22Rv1 (cell line): ENCODE measurements around the gene CCDC93.

Source experiments
- H3K27ac ChIP-seq: fragments of 450-650 bp; 2 replicates; pipeline ENCODE4 v1.5.1; 2017
- CTCF ChIP-seq: fragments of 450-650 bp; IDR thresholded peaks from 2 replicates; pipeline ENCODE4 v1.5.1; 2017; ENCODE audit warnings: mild to moderate bottlenecking
- ZFX ChIP-seq: fragments of 450-650 bp; IDR thresholded peaks from 2 replicates; pipeline ENCODE4 v1.6.1; 2017; ENCODE audit warnings: antibody characterized with exemption, borderline replicate concordance

CCDC93 gene

GRCh38 chr2:118046634-118047210, 32.9 kb upstream of the CCDC93 start:
- H3K27ac ChIP-seq: no peak overlapping the region
- TF ChIP-seq CTCF (peak; percentile 53), ZFX (no peak)

- TF ChIP-seq ZFX (no peak), CTCF (no peak)
- H3K27ac ChIP-seq: no peak overlapping the region
Measured at GRCh38 chr2:118045286-118045685, 31.4 kb upstream of the CCDC93 start.

DNA sequence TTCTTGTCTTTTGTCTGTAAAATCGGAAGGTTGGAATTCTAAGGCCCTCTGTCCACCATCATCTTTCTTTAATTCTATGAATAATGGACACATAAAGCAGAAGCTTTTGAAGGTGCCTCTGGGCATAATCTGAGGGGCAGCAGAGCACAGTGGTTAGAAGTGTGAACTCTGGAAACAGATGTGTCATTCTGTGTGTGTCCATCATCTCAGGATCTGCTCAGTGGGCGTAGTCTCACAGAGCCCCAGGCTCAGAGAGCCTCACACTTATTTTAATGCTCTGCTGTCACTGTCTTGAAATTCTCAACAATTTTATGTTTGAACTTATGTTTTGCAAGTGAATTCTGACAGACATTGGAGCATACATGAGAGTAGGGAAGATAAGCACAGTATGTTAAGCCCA, 31.0 kb upstream of the CCDC93 start:
- no peak for TF ChIP-seq ZFX
- TF ChIP-seq CTCF: no peak

GRCh38 chr2:118044103-118044716, 30.3 kb upstream of the CCDC93 start:
- no peak overlapping the region for H3K27ac ChIP-seq
- TF ChIP-seq ZFX (no peak), CTCF (no peak)

More for the DNA sequence above, 31.0 kb upstream of the CCDC93 start:
- no peak overlapping the region for H3K27ac ChIP-seq

DNA sequence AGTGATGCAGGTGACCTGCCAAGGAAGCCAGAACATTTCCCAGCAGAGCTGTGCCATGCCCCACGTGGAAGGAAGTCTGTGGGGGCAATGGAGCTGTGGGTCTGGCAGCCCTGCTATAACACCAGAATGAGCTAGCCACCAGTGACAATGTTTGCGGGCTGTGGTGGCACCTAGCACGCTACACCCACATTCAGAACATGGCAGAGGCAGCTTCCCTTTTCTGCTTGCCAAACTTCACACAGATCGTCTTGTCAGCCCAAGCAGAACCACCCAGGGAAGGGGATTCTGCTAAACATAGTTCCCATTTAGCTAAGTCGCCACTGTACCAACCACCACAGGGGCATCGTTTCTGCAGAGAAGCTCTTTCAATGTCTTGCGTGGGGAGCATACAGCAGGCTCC, 27.0 kb upstream of the CCDC93 start:
- H3K27ac ChIP-seq: no peak overlapping the region
- TF ChIP-seq CTCF (no peak), ZFX (no peak)

- TF ChIP-seq ZFX: no peak
- peak; percentile 70 for TF ChIP-seq CTCF
- H3K27ac ChIP-seq: no peak overlapping the region
Measured at GRCh38 chr2:118032169-118033013, 18.5 kb upstream of the CCDC93 start.

GRCh38 chr2:118031566-118031965, 17.7 kb upstream of the CCDC93 start:
- H3K27ac ChIP-seq: no peak overlapping the region
- TF ChIP-seq ZFX: no peak
- TF ChIP-seq CTCF: no peak
